NOMO-1 (cell line): ENCODE measurements around the gene REC114.
"Not testable (repeated sequence)": the region's sequence is repeated elsewhere in the genome, so short reads cannot be mapped to it uniquely, and the experiment has no call there.

Experiments used
- DNase-seq, 2 experiments: peaks; one replicate each; lab custom pipeline; 2025; ENCODE audit not compliant: unreplicated experiment in 2 of 2; lab: John Stamatoyannopoulos, UW

REC114 gene

DNA sequence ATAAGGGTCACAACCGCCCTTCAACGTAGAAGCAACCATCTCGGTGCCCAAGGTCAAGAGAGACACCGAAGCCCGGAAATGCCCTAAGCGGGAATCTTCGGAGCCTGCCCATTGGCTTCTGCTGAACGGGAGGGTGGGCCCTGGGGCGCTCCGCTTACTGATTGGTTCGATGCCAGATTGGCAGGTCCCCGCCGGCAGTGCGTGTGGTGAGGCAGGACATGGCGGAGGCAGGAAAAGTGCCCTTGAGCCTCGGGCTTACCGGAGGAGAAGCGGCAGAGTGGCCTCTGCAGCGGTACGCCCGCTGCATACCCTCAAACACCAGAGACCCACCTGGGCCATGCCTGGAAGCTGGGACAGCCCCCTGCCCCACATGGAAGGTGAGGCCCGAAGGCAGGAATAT lies at the start of gene REC114:
REC114 (plus strand) TSS at position 197 of the 400 bp plus-strand sequence; CDS start at position 219, 22 bp downstream.
- DNase-seq: no peak

DNA sequence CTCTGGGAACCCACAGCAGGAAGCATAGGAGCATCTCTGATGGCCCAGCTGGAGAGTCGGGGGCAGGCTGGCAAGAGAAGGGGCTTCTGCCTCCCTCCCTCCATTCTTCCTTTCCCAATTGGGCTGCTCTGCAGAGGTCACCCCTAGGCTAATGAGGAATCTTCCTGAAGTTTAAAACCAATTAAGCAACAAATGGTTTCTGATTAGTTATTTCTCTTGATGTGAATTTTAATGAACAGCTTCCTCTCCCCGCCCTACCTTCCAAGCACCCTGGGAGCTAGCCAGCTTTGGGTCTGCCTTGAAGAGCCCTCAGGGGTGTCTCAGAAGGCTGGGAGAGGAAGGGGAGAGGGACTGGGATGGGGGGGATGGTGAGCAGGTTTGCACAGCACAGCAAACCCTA lies 49.6 kb upstream of the REC114 start:
- DNase-seq: no peak

DNA sequence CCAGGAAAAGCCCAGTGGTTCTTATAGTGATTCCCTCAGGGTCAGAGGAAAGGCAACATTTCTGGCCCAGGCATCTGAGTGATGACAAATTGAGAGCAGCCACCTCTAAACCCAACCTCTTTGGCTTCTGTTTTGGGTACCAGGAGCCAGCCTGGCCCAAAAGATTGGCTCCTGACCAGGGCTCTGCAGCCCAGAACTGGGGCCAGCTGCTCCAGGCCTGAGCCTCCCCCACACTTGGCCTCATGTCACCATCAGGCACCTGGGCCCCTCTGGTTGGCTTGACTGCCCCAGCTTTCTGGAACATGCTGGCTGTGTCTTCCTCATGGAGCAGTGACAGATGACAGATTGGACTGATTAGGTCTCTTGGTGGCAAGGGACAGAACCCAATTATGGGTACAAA lies 48.2 kb upstream of the REC114 start:
- no peak for DNase-seq

GRCh38 chr15:73395671-73396070 lies 47.3 kb upstream of the REC114 start:
- DNase-seq: no peak

- DNase-seq: no peak
Measured at GRCh38 chr15:73397461-73397860, 45.5 kb upstream of the REC114 start.

GRCh38 chr15:73398861-73399260 lies 44.1 kb upstream of the REC114 start:
- DNase-seq: no peak

GRCh38 chr15:73400222-73400621 lies 42.7 kb upstream of the REC114 start:
- peak; percentile 84 for DNase-seq

- no peak for DNase-seq
Measured at GRCh38 chr15:73403171-73403570, 39.8 kb upstream of the REC114 start.

DNA sequence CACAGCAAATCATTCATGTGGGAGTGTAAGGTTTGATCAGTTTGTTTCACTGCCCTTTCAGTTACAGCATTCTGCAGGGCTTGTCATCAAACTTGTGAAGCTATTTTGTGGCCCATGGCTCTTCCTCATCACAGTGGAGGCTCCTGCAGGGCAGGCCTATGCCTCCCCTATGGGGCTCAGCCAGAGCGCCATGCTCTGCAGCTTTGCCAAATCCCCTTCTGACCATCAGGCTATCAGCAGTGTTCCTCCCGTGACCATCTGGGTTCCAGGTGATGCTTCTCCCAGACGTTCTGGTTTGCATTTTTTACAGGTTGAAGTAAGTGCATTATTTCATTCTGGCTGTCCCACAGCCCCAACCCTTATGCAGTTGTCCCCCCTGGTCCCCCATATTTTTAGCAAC lies 28.1 kb upstream of the REC114 start:
- DNase-seq: no peak

DNA sequence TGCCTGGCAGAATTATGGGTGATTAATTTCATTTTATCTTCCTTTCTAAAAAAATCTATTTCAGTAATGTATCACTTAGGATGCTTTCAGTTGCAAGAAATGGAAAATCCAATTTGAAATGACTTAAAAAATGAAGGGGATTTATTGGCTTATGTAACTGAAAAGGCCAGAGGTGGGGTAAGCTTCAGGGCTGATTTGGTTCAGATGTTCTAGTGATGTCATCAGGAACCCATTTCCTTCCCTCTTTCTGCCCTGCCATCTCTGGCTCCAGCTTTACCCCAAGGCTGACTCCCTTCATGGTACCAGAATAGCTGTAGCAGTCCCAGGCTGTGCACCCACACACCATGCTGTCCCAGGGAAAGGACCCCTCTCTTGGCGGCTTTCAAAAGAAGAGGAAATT lies 18.5 kb upstream of the REC114 start:
- DNase-seq: peak in 1 of 2 experiments; percentile 31

GRCh38 chr15:73425510-73425909 lies 17.5 kb upstream of the REC114 start:
- no peak for DNase-seq

DNA sequence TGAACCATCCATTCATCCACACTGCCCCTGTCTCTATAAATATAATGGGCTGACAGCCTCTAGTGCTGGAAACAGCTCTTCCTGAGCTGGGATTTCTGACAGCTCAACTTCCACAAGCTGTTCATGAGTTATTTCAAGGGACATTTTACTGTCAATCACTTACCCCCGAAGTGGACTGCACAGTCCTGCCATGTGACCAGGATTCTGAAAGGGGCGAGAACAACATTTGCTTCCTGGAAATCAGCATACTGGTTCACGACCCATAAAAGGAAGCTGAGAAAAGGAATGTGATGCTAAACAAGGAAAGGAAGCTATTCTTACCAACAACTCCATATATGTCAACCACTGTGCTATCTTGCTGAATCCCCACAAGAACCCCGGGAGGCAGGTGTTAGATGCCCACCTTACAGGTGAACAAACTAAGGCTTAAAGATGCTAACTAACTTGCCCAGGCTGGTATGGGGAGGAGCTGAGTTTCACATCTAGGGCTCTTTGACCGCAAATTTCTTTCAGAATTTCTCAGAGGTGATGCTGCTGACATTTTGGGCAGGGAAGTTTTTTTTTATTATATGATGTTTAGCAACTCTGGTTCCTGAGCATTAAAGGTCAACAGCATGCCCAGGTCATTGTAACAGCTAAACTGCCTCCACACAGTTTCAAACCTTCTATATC lies 16.5 kb upstream of the REC114 start:
- DNase-seq: no peak

GRCh38 chr15:73431329-73431728 lies 11.6 kb upstream of the REC114 start:
- DNase-seq: not testable (repeated sequence)

GRCh38 chr15:73433873-73434272 lies 9.1 kb upstream of the REC114 start:
- DNase-seq: no peak

- no peak for DNase-seq
Measured at GRCh38 chr15:73436613-73437012, 6.4 kb upstream of the REC114 start.

DNA sequence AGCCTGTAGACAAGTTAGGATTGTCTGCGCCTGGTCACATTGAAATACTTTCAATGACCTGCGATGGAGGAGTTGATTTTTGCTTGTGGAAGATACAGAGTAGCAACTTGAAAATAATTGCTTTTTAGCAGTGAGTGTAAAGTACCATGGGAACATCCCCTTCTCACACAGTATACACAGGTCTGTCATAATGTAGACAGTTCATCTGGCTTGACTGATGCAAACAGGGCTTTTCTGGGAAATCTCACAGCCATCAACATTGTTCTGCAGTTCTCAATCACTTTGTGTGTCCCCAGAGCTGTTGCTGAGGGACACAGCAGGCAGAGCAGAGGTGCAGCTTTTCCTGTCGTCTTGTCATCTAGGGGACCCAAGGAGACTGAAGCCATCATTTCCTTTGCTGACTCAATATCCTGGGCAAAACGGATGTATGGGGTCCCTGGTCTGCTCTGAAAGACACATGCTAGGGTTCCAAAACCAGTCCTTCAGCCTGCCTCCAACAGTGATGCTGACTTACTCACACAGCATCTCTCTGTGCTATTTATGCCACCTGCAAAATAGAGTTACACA lies 5.3 kb upstream of the REC114 start:
- no peak for DNase-seq

DNA sequence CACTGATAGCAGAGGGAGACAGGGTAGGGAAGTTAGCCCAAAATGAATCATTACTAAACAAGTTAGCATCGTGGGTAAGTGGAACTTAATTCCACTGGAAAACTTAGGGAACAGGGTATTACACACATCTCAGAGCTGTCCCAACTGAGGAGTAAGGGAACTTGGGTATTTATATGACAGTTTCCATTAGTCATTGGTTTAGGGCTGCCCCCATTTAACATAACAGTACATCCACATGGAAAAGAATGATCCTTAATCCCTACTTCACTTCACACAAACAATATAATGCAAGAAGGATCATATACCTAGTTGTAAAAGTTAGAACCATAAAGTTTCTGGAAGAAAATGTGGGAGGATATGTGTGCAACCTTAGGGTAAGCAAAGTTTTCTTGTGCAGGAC lies 4.3 kb upstream of the REC114 start:
- no peak for DNase-seq

DNA sequence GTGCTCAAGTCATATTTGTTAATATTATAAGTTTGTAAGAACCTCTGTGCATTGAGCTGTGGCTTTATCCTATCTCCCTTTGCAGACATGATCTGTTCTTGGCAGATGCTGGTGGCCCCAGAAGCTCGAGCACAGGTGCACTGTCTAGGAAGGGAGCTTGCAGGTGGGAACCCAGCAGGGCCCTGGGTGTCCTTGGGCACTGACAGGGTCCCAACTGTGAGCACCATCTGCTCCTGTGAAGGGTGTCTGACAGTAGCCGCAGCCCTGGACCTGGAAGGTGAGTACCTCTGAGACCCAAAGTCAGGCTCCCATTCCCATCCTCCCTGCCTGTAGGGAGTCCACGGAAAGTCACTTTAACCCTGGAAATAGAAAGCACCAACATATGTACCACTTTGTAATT lies 2.4 kb upstream of the REC114 start:
- no peak for DNase-seq

DNA sequence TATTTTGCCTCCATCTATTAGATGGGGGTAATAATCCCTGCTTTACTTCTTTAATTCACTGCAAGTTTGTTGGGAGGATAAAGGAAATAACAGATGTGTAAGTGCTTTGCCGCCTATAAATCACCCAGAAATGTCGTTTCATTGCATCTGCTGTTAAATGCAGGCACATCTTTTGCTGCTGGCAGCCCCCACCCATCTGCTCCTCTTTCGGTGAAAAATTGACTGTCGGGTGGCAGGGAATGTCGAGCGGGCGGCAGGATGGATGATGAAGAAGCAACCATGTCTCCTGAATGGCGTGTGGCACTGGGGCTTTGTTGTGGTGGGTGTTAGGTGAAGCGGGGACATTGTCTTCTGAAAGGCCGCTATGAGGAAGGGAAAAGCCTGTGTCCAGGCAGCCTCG lies 543 bp upstream of the REC114 start:
- DNase-seq: no peak

DNA sequence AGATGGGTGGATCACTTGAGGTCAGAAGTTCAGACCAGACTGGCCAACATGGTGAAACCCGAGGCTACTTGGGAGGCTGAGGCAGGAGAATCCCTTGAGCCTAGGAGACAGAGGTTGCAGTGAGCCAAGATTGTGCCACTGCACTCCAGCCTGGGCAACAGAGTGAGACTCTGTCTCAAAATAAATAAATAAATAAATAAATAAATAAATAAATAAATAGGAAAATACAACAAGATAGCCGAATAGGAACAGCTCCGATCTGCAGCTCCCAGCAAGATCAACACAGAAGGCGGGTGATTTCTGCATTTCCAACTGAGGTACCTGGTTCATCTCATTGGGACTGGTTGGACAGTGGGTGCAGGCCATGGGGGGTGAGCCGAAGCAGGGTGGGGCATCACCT lies 4.5 kb downstream of the REC114 start:
- DNase-seq: not testable (repeated sequence)

- DNase-seq: not testable (repeated sequence)
Measured at GRCh38 chr15:73448158-73448758, 5.3 kb downstream of the REC114 start.

DNA sequence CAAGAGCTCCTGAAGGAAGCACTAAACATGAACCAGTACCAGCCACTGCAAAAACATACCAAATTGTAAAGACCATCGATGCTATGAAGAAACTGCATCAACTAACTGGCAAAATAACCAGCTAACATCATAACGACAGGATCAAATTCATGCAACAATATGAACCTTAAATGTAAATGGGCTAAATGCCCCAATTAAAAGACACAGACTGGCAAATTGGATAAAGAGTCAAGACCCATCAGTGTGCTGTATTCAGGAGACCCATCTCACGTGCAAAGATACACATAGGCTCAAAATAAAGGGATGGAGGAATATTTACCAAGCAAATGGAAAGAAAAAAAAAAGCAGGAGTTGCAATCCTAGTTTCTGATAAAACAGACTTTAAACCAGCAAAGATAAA lies 7.0 kb downstream of the REC114 start:
- not testable (repeated sequence) for DNase-seq
